Measurements from ENCODE around the gene ZNF454.

The ZNF454 gene

DNA sequence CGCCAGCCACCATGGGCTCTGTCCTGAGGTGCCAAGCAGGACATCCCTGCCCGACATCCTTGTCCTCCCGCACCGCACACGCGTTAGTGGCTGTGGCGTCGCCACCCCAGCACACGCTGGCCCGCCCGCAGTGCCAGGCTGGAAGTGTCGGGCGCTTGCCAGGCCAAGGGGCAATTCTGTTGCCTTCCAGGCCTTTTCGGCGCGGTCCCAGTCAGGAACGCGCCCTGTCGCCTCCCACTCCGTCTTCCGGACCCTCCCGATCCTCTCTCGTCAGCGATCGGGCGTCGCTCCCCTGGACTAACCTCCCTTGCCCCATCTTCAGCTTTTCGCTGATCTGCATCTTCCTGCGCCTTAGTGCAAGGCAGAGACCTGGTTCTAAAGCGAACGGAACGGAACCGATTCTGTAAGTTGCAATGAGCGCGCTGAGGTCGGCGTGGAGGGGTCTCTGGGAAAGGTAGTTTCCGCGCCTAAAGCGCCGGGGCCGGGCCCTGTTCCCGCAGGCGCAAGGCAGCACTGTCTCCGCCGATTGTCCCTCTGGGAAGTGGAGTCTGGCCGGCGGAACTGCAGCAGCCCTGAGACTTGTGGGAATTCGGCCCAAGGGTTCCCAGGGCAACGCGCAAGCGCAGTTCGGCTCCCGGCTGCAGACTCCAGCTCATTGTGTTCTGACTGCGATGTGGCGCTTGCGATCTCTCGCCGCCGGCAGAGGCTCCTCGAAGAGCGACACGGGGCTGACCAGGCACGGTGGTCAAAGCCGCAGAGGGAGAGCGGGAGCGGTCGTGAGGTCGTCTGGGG, at the start of gene ZNF454:
TSS of gene ZNF454 (plus strand) at position 630 of the 792 bp plus-strand sequence. CDS start 1,594 bp downstream, outside the sequence.
- DNase-seq = peak; percentile 67

DNA sequence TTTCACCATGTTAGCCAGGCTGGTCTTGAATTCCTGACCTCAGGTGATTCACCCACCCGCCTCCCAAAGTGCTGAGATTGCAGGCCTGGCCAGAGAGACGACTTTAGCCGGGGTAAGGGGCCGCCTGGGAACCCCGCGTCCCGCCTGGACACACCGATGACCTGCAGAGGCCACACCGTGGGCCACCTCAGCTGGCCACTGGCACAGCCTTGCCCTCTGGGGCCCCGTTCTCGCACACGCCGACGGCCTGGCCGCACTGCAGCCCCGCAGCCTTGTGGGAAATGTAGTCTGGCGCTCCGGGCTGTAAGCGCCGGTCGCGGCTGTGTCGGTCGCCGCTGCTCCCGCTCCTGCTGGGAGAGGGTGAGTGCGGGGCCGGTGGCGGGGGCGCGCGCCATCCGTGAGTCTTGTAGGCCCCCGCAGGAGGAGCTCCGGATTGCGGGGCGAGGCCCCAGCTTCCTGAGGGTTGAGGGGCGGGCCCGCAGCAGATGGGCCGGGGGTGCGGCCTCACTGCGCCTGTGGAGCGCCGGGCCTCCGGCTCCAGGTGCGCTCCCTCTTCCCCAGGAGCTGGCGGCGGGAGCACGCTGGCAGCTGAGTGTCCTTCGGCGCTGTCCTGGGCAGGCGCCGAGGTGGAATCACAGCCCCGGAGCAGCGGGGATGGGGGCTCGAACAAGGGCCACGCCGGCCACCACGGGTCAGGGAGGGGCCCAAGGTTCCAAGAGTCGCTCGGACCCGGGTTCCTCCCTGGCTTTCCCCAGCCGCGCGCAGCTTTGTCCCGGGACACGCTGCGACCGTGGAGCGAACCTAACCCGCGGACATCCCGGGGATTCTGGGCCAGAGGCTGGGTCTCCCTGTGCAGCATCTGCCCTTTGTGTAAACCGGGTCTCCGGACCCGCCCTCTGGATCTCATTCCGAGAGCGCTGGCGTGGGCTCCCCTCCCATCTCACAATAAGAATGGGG, 45.1 kb upstream of the ZNF454 start, which contains the start of gene ZFP2:
TSS of gene ZFP2 (plus strand) at position 299 of the 957 bp plus-strand sequence. CDS start 35,401 bp downstream, outside the sequence.
- no peak for DNase-seq

DNA sequence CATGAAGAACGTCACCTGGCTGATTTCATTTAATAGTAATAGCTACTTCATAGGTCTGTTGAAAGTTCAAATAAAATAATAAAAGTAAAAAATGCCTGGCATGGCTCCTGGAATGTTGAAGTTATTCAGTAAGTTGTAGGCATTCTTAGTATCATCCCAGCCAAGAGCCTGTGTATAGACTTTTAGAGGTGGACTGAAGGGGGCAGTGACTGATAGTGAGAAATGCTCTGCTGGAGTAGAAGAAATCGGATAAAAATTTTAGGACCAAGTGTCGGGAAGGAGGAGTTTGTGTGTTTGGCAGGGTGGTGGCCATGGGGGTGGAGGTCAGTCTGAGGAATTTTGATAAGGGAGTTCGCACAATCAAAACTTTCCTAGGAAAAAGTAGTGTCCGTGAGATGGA, 41.7 kb upstream of the ZNF454 start:
- DNase-seq = no peak

DNA sequence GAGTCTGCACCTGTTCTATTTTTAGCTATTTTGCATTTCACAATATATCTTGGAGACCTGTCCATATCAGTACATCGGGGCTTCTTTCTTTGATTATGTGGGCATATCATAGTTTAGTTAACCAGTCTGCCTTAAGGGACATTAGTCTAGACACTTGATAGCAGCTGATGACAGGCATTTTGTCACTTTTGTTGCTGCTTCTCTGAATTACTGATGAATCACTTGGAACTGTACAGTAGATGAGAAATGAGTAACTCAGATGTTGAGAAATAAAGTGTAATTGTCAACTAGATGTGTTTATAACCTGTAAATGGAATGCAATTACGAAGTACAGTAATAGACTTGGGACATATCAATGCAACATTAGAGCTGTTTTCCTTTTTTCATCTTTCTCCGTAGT, 38.1 kb upstream of the ZNF454 start:
- no peak for DNase-seq

DNA sequence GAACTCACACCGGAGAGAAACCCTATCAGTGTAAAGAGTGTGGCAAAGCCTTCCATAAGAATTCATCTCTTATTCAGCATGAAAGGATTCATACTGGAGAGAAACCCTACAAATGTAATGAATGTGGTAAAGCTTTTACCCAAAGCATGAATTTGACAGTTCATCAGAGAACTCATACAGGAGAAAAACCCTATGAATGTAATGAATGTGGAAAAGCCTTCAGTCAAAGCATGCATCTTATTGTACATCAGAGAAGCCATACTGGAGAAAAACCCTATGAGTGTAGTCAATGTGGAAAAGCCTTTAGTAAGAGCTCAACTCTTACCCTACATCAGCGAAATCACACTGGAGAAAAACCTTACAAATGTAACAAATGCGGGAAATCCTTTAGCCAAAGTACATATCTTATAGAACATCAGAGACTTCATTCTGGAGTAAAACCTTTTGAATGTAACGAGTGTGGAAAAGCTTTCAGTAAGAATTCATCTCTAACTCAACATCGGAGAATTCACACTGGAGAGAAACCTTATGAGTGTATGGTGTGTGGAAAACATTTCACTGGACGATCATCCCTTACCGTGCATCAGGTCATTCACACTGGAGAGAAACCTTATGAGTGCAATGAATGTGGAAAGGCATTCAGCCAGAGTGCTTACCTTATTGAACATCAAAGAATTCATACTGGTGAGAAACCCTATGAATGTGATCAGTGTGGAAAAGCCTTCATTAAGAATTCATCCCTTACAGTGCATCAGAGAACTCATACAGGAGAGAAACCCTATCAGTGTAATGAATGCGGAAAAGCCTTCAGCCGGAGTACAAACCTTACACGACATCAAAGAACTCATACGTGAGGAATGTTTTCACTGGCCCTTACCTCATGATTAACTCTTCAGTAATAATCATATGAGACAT, 8.9 kb upstream of the ZNF454 start:
- no peak for DNase-seq

DNA sequence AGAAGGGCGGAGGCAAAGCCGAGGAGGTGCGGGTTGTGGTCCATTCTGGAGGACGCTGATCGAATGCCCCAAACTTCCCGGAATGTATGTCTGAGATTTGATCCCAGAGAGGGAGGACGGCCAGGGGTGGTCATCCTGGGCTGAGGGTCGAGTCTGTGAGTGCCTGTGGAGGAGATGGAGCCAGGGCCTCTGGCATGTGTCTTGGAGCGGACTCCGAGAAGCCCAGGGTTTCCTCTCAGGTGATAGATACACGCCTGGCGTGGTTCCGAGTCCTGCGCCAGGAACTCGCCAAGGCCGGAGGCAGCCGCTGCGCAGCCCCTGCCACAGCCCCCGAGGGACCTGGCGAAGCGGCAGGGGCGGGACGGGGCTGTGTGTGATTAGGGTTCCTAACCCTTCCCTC, 363 bp downstream of the ZNF454 start:
- no peak for DNase-seq

DNA sequence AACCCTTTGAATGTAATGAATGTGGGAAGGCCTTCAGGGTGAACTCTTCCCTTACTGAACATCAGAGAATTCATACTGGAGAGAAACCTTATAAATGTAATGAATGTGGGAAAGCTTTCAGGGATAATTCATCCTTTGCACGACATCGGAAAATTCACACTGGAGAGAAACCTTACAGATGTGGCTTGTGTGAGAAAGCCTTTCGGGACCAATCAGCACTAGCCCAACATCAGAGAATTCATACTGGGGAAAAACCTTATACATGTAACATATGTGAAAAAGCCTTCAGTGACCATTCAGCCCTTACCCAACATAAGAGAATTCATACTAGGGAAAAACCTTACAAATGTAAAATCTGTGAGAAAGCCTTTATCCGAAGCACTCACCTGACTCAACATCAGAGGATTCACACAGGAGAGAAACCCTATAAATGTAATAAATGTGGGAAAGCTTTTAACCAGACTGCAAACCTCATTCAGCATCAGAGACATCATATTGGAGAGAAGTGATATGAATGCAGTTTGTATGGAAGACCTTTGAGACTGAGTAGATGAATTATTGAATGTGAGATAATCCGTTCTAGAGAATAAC, 24.6 kb downstream of the ZNF454 start:
- DNase-seq = no peak

DNA sequence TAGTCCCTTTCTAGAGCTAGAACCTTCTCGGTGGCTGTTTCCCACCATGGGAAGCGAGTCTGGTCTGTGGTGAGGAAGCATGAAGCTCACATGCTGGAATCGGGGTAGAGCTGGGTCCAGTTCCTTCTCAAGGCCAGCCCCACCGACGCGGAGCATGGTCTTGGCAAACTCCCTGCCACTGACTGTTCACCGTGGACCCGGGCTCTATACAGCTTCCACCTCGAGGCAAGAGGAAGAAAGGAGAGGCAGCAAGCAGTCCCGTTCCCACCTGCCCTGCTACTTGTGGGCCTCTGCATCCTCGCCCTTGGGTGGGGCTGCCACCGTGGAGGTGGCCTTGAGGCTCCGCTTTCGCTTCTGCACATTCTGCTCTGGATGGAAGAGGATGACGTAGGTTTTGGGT, 40.4 kb downstream of the ZNF454 start:
- DNase-seq = no peak

DNA sequence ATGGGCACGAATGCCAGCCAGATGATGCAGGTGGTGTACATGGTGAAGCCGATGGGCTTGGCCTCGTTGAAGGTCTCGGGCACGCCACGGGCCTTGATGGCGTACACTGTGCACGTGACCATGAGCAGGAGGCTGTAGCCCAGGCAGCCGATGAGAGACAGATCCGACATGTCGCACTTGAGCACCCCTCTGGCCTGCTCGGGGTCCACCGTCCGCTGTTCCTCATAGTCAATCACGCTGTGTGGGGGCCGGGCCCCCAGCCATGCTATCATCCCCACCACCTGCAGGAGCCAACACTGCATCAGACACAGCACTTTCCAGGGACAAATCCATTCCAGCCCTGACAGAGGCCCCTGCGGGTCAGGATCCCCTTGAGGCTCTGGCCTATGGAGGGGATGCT, 41.9 kb downstream of the ZNF454 start:
- no peak for DNase-seq

DNA sequence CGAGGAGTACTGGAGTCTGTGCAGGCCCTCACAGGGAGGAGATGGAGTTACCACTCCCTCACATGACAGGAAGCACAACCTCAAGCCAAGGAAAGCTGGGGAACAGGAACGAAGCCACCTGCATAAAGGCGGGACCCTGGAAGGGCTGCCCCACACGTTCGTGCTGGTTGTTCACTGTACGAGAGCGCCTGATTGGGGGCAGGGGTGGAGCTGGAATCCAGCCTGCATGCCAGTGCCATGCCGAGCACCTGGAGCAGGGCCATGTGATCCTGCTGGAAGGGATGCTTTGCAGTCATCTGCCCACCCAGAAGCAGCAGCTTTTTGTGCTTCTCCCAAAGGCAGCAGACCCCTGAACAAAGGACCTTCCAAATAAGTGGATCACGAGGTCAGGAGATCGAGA, 42.7 kb downstream of the ZNF454 start:
- no peak for DNase-seq

DNA sequence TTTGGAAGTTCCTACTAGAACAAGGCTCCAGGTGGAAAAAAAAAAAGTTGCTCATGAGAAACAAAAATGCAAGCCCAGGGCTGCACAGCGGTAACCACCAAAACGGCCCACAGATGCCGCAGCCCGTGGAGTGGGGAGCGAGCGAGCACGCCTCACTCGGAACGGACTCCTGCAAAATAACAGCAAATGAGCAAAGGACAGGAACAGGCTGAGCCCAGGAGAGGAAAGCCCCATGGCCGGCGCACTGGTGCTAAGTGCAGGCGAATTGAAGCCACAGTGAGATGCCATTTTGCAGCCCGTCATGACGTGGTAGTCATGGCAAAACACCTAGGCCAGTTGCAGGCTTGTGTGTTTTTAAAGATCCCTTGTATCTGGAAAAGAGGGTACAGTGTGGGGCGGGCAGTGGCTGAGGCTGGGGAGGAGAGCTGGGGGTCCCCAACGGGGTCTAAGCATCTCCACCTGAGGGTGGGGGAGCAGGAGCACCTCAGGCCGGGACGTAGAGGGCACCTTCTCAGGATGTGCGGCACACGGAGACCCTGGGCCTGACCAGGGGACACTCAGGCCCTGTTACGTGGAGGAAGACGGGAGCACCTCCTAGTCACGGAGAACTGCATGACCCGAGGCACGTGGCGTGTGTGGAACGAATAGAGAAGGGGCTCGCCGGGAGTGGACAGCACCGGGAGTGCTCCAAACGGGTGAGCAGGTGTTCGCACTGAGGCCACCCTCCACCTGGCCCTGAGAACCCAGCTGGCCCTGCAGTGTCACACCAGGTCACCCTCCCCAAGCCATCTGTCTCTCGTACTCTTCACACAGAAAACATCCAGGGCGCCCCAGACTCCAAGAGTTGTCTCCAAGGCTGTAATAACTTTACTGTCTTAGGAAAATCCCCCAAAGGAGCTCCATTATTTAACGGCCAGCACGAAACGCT, 43.4 kb downstream of the ZNF454 start:
- DNase-seq = no peak

DNA sequence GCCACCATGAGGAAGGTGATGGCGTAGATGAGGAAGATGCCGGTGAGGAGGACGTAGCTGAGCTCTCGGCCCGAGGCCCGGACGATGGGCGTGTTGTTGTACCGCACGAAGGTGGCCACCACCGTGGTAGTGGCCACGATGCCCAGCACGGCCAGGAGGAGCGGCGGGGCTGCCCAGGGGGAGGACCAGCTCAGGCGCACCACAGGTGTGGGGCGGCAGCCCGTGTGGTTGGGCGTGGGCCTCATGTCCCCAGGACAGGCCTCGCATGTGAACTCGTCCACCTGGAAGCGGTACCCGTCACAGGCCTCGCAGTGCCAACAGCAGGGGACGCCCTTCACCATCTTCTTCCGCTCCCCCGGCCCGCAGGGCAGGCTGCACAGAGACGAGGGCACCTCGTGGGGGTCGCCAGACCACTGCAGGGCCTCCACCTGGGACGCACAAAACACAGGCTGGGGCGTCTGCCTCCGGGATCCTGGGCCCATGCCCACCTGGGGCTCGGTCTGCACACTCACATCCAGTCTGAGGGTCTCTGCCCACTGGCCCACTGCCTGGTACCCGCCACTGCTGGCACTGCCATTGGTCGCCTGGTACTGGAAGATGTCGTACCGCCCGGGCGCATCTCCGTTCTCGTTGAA, 45.4 kb downstream of the ZNF454 start:
- no peak for DNase-seq

DNA sequence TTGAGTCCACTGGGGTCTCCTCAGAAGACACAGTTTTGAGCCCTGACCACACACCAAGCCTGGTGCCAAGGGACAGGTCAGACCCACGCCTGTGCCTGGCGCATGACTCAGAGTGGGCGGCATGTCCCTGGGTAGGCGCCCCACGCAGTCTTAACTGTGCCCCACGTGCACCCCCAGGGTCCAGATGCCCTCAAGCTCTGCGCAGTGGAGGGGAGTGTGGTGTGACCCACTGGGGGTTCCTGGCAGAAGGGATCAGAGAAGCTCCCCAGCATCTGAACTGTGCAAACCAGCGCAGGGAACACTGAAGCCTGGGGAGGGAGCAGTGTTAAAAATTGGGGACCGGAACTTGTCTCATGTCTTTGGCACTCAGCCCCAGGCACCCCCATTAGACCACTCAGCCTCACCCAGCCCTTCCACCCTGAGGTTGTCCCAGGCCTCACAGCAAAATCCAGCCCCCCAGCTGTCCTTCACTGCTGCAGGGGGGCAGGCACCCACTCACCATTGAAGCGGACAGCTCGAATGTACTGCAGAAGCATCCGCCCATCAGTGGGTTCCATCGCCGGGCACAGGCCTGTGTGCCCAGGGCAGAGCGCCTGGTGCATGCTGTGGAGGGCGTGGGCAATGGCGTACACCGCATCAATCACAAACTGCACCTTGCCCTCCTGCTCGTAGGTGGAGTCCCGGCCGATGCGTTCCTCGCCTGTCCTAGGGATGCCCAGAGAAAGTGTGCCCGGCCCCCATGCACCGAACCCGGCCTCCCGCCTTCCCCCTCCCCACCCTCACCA, 47.6 kb downstream of the ZNF454 start:
- no peak for DNase-seq

DNA sequence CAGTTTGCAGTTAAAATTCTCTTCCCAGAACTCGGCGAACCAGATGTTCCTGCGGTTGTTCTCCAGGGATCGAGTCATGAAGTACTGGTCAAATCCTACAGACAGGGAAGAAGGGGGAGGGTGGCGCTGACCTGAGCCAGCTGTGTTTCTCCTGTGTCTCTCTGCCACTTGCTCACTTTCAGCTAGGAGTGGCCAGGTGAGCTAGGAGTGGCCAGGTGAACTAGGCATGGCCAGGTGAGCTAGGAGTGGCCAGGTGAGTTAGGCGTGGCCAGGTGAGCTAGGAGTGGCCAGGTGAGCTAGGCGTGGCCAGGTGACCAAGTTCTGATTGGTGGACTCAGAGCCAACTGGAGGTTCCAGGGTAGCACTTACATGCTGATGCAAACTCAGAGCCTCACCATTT, 48.3 kb downstream of the ZNF454 start:
- no peak for DNase-seq

DNA sequence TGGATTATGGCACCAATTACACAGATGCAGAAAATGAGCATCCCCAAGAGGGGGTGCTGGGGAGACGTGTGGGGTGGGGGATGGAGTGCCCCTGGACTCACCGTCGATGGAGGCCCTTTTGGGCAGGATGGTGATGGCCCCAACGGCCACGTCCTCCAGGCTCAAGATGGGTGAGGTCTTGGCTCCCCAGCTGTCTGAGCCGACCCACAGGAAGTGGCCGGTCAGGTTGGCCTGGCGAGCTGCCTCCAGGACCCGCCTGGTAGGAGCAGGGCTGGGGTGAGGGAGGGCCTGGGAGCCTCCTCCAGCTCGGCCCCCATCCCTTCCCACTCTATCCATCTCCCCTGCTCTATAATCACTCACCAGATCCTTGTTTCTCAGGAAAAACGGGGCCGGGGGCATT, 49.5 kb downstream of the ZNF454 start:
- DNase-seq = no peak

DNA sequence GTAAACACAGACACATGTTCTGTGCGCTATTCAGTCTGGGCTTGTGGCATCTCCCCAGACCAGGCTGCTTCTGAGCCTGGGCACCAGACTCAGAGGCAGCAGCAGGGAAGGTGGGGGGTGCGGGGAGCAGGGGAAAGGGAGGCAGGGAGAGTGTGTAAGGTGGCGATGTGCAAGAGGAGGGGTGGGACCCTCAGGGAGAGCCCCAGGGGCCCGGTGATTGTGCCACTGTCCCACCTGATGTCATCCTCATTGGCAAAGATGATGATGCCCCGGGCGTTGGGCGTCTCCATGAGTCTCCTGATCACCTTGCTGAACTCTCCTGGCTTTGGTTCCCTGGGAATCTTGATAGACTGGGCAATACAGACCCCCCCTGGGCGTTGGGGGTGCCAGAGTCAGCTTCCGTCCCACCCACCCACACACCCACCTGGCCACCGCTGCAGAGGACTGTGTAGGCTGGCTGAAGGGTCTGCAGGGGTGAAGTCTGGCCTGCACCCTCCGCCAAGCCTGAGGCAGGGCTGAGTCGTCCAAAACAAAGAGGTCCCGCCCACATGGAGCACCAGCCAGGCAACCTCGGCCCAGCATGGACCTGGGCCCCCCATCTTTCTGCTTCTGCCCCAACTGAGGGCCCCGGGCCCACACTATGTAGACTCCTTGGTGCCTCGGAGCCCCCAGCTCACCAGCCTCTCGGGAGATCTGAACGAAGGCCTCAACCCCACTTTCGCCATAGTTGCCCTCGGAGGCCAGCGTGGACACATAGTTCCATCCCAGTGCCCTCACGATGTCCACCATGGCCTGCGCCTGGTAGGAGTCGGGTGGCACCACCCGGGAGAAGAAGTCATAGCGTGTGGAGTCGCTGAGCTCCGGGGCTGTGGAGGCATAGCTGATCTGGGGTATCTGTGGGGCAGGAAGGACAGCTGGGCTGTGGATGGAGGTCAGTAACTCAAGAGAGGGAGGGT, 50.5 kb downstream of the ZNF454 start:
- DNase-seq = no peak

DNA sequence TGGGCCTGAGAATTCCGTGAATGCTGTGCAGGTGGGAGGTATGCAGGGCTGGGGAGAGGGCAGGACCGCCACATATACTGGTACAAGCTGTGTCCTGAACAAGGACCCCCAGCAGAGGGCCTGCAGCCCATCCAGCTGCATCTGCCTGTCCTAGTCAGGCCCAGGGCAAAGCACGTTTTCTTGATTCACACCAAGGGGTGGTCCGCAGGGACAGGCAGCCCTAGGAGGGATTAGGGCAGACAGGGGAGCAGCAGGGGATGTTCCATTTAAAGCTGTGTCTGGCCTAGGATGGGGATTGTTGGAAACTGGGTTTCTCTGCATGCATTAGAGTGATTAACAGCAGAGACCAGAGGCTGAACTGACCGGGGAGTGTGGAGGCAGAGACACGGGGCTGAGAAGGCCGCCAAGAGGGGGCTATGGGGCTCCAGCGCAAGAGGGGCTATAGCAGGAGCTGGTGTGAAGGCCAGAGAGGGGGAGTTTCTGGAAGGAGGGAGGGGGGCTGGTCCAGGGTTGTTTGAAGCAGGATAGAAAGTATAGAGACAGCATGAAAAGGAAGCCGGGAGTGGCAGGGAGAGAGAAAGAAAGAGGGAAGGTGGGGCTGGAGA, 51.4 kb downstream of the ZNF454 start:
- no peak for DNase-seq

DNA sequence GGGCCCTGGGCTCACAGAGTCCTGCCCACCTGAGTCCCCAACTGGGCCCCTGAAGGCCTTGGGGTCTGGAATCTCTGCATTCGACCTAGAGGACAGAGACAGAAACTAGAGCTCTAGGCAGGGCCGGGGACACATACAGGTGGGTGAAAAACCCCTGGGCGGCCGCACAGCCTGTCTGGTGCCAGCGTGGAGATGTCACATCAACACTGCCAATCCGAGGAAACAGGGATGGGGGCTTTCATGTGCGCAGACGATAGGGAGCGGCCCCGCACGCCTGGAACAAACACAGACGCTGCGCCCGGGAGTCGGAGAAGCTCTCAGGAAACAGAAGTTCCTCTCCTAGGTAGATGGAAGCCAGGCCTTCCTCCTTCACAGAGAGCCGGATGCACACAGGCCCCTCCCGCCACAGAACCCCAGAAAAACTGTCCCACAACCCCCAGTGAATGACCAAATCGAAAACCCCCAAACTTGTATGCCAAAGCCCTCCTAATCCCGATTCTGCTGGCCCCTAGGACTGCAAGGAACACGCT, 52.3 kb downstream of the ZNF454 start:
- no peak for DNase-seq

All from DMS153 (cell line).